ENCODE measurements around the gene FNIP2. TPM values are rescaled to one million over a fixed set of nuclear protein-coding genes. Genes with fewer than 3 reads are reported as not detected.

Gene FNIP2
- polyA plus RNA-seq, 1 of the 3 experiments (the other 2 are of a cell fraction): 0.97 TPM

DNA sequence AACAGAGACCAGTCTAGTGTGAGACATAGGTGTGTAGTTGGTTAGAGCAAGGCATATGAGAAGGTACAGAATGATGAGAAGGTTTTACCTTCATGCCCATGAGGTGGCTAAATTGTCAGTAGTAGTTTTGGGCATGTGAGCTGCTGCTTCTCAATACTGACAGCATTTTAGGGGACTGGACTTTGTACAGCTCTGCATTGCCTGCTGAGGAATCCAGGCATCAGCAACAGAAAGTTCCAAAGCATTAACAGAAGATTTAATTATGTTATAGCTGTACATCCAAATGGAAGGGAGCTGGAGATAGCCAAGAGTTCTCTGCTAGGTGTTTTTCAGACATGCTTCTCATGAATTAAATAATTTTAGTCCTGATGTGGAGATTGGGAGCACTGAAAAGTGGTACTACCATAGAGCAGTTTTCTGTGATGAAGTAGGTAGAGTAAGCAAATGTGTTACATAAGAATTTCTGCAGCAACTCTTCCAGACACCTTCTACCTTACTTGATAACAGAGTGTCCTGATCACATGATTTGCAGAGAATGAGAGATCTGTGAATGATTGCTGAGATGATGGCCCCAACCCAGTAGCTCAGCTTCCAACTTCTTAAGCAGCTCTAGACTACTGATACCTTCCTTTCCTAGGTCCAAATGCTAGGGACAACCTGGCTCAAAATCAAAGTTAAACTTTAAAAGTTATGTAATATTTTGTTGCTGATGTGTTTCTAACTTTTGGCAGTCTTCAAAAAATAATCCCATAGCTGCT lies 30.4 kb downstream of the FNIP2 start:
- peaks cover 4% of the 10 kb centered on the region for H3F3A ChIP-seq (replicated peaks; ENCODE audit: insufficient read depth)
- H3K79me2 ChIP-seq (ENCODE audit: insufficient read depth): peaks cover 63% of the 10 kb centered on the region
- H3K27me3 ChIP-seq (ENCODE audit: insufficient read depth): no peaks in the 10 kb centered on the region
- no peak overlapping the region for H2AFZ ChIP-seq (ENCODE audit: low read depth)
- H3K27ac ChIP-seq (ENCODE audit: low read depth in 2 of 2, low read length in 1 of 2): no peak overlapping the region
- no peak overlapping the region for H3K4me3 ChIP-seq (ENCODE audit: low read depth in 2 of 2, low read length in 1 of 2)
- no peaks in the 10 kb centered on the region for H3K36me3 ChIP-seq (replicated peaks in 1 of 2; ENCODE audit: control insufficient read depth in 1 of 2, insufficient read depth in 2 of 2, low read length in 1 of 2)
- H4K20me1 ChIP-seq (ENCODE audit: insufficient read depth): no peaks in the 10 kb centered on the region
- no peak overlapping the region for H3K9ac ChIP-seq
- peaks cover 0 to 9% of the 10 kb centered on the region in 2 experiments; a peak in 2 of 4 replicates for H3K4me1 ChIP-seq (ENCODE audit: control insufficient read depth in 1 of 2, insufficient read depth in 2 of 2, low read depth in 1 of 2, low read length in 1 of 2)
- no peak overlapping the region for H3K4me2 ChIP-seq
- TF ChIP-seq TAF1 (IDR thresholded peaks at IDR 0.05; ENCODE audit: borderline replicate concordance, low read depth, low read length): no peak
- peak; percentile 88 for TF ChIP-seq RCOR1 (IDR thresholded peaks at IDR 0.05; ENCODE audit: low read length)
- CTCF ChIA-PET: interaction anchor here (1.1 to 1.3 kb wide), 3 partner anchors 30 to 62 kb away, joined by 3 to 6 read pairs (median 3); partner anchors contain the start of gene FNIP2
- no peaks in the 10 kb centered on the region for H3K9me3 ChIP-seq
- H3K9me2 ChIP-seq: no peaks in the 10 kb centered on the region
- no peak for DNase-seq
- POLR2A ChIA-PET: no interaction called here

GRCh38 chr4:158799856-158800255 lies 31.0 kb downstream of the FNIP2 start:
- no peak overlapping the region for H3K4me2 ChIP-seq
- CTCF ChIA-PET: interaction anchor here (1.1 to 1.3 kb wide), 3 partner anchors 31 to 62 kb away, joined by 3 to 6 read pairs (median 3); partner anchors contain the start of gene FNIP2
- H3K9ac ChIP-seq: no peak overlapping the region
- TF ChIP-seq EZH2phosphoT487 (IDR thresholded peaks at IDR 0.05; ENCODE audit: borderline replicate concordance, low read depth) (no peak), FOXJ3 (CRISPR knock-in tag; IDR thresholded peaks at IDR 0.05) (no peak), USF1 (IDR thresholded peaks at IDR 0.05; ENCODE audit: borderline replicate concordance, low read depth) (no peak)
- H3K4me1 ChIP-seq (ENCODE audit: control insufficient read depth in 1 of 2, insufficient read depth in 2 of 2, low read depth in 1 of 2, low read length in 1 of 2): peaks cover 0 to 9% of the 10 kb centered on the region in 2 experiments; a peak in 2 of 4 replicates
- DNase-seq: no peak
- no peak overlapping the region for H3K4me3 ChIP-seq (ENCODE audit: low read depth in 2 of 2, low read length in 1 of 2)
- H3K27me3 ChIP-seq (ENCODE audit: insufficient read depth): no peaks in the 10 kb centered on the region
- no peak overlapping the region for H2AFZ ChIP-seq (ENCODE audit: low read depth)
- 93% methylated on average over 7 of the region's 7 CpGs for WGBS (ENCODE audit: low lambda C conversion rate)
- no peaks in the 10 kb centered on the region for H3K9me3 ChIP-seq
- no peak overlapping the region for H3K27ac ChIP-seq (ENCODE audit: low read depth in 2 of 2, low read length in 1 of 2)
- peaks cover 2% of the 10 kb centered on the region for H3F3A ChIP-seq (replicated peaks; ENCODE audit: insufficient read depth)
- H3K9me2 ChIP-seq: no peaks in the 10 kb centered on the region
- no peaks in the 10 kb centered on the region for H3K36me3 ChIP-seq (replicated peaks in 1 of 2; ENCODE audit: control insufficient read depth in 1 of 2, insufficient read depth in 2 of 2, low read length in 1 of 2)
- H4K20me1 ChIP-seq (ENCODE audit: insufficient read depth): no peaks in the 10 kb centered on the region
- POLR2A ChIA-PET: no interaction called here
- peaks cover 58% of the 10 kb centered on the region; the same call in 1 of the 2 replicates for H3K79me2 ChIP-seq (ENCODE audit: insufficient read depth)

GRCh38 chr4:158801066-158801465 lies 32.2 kb downstream of the FNIP2 start:
- Histone ChIP-seq H3K9me2 (no peaks in the 10 kb centered on the region), H3K27ac (ENCODE audit: low read depth in 2 of 2, low read length in 1 of 2) (no peak overlapping the region), H3K4me1 (ENCODE audit: control insufficient read depth in 1 of 2, insufficient read depth in 2 of 2, low read depth in 1 of 2, low read length in 1 of 2) (peaks cover 0 to 16% of the 10 kb centered on the region in 2 experiments; a peak in 2 of 4 replicates), H3F3A (replicated peaks; ENCODE audit: insufficient read depth) (no peaks in the 10 kb centered on the region), H3K27me3 (ENCODE audit: insufficient read depth) (no peaks in the 10 kb centered on the region), H3K9ac (no peak overlapping the region), H3K79me2 (ENCODE audit: insufficient read depth) (peaks cover 58% of the 10 kb centered on the region; the same call in 1 of the 2 replicates), H2AFZ (ENCODE audit: low read depth) (no peak overlapping the region), H3K4me3 (ENCODE audit: low read depth in 2 of 2, low read length in 1 of 2) (no peak overlapping the region), H3K9me3 (no peaks in the 10 kb centered on the region), H4K20me1 (ENCODE audit: insufficient read depth) (no peaks in the 10 kb centered on the region), H3K4me2 (no peak overlapping the region), H3K36me3 (replicated peaks in 1 of 2; ENCODE audit: control insufficient read depth in 1 of 2, insufficient read depth in 2 of 2, low read length in 1 of 2) (no peaks in the 10 kb centered on the region)
- DNase-seq: no peak
- TF ChIP-seq RFX5 (IDR thresholded peaks at IDR 0.05; ENCODE audit: low read length) (no peak), SMC3 (IDR thresholded peaks at IDR 0.05; ENCODE audit: low read depth, low read length) (no peak), USF1 (IDR thresholded peaks at IDR 0.05; ENCODE audit: borderline replicate concordance, low read depth) (no peak), CHD2 (IDR thresholded peaks at IDR 0.05; ENCODE audit: low read length, partially characterized antibody) (no peak), FOXJ3 (CRISPR knock-in tag; IDR thresholded peaks at IDR 0.05) (no peak)
- CTCF ChIA-PET: no interaction called here
- 94% methylated on average over 4 of the region's 4 CpGs for WGBS (ENCODE audit: low lambda C conversion rate)
- POLR2A ChIA-PET: no interaction called here

Measured in SK-N-SH (cell line).